NCI-H1417 (cell line): ENCODE measurements around the gene BPI.
A peak's percentile ranks its signal among the peaks of the same experiment; 100 is the strongest.
"Not testable (repeated sequence)": the region's sequence is repeated elsewhere in the genome, so short reads cannot be mapped to it uniquely, and the experiment has no call there.

Source experiments
- DNase-seq, 3 experiments: peaks; one replicate each; lab custom pipeline; 2025; lab: John Stamatoyannopoulos, UW

BPI gene

DNA sequence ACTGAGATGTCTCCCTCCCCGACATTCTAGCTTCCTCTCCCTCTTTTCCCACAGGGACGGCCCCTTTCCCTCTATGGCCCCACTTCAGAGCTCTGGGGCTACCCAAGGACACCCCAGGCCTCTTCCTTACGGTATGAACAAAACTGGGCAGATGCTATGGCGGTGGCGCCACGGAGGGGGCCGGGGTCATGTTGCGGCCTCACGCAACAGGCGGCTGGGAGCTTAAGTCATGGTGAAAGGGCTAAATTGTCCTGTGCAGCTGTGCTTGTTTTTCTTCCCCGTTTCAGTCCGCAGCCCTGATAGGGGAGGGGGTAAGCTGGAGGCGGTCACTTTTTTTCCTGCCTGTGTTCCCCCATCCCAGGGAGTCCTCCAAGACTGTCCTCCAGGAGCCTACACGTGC is 25.8 kb upstream of the BPI start:
- peak in 1 of 3 experiments; percentile 15 for DNase-seq

DNA sequence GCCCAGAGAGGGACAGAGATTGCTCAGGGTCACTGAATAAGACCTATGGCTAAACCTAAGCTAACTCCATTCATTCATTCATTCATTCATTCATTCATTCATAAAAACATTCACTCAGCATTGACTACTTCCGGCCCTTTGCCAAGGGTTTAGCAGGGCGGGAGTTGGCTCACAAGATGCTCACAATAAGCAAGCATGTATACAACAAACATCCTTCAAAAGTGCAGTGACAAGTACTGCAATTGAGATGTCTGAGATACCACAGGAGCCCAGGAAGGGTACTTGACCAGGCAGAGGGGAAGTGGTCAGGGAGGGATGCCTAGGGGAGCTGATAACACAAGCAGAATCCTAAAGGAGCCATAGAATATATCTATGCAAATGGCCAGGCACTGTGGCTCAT is 25.2 kb upstream of the BPI start:
- no peak for DNase-seq

DNA sequence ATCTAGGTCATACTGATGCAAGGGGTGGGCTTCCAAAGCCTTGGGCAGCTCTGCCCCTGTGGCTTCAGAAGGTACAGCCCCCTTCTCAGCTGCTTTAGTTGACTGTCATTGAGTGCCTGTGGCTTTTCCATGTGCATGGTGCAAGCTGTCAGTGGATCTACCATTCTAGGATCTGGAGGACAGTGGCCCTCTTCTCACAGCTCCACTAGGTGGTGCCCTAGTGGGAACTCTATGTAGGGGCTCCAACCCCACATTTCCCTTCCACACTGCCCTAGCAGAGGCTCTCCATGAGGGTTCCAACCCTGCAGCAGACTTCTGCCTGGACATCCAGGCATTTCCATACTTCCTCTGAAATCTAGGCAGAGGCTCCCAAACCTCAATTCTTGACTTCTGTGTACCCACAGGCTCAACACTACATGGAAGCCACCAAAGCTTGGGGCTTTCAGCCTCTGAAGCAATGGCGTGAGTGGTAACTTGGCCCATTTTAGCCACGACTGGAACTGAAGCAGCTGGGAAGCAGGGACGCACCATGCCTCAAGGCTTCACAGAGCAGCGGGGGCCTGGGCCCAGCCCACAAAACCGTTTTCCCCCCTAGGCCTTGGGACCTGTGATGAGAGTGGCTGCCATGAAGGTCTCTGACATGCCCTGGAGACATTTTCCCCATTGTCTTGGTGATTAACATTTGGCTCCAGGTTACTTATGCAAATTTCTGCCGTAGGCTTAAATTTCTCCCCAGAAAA is 22.6 kb upstream of the BPI start:
- not testable (repeated sequence) for DNase-seq

DNA sequence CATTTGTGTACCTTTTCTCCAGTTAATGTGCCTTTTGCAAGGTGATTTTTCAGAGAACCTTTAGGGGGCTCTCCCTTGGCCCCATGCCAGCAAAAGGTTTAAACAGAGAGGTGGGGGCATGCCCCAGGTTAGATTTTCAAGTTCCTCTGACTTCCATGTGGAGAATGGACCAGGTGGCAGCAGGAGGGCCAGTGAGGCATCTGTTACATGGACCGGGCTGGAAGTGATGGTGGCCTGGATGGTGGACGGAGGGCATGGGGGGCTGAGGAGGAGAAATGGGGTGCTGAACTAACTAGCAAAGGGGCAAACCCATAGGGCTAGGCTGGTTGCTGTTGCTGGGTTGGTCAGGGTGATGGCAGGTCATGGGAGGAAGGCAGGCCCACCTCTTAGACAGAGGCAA is 20.7 kb upstream of the BPI start:
- DNase-seq = no peak

DNA sequence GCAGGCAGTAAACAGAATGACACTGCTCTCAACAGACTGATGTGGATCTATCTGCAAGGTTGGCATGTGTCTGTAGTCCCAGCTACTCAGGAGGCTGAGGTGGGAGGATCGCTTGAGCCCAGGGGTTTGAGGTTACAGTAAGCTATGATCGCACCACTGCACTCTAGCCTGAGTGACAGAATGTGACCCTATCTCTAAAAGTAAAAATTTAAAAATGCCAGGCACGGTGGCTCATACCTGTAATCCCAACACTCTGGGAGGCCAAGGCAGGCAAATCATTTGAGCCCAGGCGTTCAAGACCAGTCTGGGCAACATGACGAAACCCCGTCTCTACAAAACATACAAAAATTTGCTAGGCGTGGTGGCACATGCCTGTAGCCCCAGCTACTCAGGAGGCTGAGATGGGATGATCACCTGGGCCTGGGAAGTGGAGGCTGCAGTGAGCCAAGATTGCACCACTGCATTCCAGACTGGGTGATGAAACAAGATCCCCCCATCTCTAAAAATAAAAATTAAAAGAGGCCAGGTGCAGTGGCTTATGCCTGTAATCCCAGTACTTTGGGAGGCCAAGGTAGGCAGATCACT is 19.8 kb upstream of the BPI start:
- not testable (repeated sequence) for DNase-seq

DNA sequence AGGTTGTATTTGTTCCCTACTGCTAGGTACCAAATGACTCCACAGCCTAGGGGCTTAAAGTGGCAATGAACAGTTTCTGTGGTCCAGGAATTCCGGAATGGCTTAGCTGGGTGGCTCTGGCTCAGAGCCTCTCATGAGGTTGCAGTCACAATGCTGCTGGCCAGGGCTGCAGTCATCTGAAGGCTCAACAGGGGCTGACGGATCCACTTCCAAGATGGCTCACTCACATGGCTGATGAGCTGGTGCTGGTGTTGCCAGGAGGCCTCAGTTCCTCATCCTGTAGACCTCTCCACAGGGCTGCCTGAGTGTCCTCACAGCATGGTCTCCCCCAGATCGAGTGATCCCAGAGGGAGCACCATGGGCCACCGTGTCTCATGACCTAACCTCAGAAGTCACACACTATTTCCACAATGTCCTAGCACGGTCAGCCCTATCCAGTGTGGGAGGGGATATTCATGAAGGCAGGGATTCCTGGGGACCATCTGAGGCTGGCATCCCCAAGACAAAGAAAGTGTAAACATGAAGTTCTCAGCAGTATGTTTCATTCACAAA is 19.0 kb upstream of the BPI start:
- DNase-seq = no peak

DNA sequence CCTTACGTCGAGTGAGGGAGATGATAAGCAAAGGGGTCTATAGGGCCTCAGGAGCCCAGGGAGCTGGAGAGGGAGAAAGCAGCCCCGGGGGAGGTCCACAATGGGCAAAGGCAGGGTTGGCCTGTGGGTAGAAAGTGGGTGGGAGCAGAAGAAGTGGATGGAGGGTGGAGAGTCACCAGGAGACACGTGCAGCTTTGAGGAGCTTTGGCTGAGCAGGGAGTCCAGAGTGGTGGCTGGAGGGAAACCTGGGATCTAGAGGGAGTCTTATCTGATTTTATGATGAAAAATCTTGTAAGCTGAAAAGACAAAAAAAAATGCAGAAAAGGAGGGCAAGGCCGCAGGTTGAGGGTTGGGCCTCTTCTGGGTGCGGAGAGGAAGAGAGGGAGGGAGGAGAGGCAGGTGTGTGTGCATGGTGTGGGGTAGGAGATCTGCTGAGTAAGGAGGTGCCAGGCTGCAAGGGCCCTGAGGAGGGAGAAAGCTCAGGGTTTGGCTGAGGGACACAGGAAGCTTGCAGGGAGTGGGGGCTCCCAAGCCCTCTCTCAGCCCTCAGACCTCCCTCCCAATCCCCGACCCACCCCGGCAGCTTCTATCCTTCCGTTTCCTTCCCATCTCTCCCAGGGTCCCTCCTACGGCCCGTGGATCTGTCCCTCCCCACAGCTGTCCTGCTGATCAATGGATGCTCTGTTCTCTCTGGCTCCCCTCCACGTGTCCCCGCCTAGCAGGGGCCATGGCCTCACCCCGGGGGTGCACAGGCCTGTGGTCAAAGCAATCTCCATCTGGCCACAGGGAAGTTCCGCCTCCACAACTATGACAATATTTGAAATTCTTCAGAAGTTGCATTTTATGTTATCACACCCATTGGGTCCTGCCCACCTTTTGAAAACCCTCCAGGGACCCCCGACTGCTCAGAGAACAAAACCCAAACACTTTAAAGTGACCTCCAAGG is 17.1 kb upstream of the BPI start:
- no peak for DNase-seq

DNA sequence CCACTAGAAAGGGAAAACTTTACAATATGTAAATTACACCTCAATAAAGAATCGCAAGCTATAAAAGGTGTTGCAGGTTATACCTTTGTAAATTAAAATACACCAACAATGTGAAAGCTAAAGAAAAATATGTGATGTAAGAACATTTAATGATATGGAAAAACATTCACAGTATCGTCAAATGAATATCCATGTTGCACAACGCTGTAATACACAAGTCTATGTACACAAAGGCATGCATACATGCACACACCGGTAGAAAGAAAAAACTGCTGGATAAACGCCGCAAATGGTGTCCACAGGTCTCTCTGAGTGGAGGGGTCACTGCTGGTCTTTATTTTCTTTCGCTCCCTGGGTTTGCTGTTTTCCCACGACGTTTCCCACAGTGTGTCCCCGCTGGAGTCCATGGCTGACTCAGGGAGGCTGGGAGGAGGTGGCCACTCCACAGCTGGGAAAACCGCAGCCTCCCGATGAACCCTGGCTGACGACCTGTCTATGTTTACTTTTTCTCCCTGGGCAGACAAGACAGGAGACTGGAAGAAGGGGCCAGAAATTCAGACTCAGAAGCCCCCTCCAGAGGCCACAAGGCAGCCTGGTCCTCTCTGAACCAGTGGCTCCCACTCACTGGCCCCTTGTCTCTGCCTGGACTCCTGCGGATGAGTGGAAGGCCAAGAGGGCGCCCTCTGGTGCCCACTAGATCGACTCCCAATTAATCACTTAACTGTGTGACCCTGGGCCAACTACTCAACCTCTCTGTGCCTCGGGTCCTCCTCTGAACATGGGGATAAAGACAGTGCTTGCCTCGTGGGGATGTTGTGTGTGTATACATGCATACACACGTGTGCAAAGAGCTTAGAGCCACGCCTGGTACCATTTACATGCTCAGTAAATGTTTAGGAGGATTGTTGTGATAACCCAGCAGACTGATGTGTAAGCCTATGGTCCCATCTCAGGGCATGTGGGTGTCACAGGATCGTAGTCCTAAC is 12.8 kb upstream of the BPI start:
- DNase-seq = peak in 2 of 3 experiments; percentile 36 to 54

DNA sequence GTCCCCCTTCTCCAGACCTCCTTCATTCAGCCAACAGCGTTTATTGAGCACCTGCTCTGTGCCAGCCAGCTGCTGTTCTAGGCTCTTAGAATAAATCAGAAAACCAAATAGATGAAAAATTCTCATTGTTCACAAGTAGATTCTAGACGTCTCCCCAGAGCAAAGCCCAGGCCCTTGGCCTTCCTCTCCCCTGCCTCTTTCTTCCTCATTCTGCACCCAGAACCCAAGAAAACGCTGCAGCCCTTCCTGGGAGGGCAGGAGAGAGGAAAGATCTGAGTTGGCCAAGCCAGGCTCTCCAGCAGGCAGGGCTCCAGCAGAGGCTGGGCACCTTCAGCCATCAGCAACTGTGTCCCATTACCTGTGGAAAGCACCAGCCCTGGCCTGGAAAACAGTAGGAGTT is 12.0 kb upstream of the BPI start:
- no peak for DNase-seq

DNA sequence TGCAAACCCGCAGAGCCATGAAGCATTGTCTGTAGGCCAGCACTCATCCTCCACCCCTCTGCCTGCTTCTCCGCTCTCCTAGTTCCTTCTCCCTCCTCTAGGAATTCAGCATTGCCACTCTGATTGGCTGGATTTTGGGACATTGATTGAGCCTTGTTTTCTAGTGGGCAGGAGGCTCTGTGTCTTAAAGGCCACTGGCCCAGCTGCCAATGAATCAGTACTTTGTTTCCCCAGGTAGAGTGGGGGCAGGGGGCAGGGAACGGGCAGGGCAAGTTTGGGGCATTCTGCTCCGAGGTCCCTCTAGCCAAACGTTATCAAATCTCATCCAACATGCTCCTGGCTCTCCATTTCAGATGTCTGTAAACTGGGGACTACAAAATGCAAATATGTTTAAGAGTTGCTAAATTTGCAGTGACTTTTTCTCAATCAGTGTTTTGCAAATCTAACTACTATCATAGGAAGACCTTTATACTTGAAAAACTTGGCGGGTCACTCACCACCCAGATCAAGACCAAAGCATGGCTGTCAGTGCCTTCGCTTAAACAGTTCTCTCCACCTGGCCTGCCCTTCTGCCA is 10.4 kb upstream of the BPI start:
- no peak for DNase-seq

DNA sequence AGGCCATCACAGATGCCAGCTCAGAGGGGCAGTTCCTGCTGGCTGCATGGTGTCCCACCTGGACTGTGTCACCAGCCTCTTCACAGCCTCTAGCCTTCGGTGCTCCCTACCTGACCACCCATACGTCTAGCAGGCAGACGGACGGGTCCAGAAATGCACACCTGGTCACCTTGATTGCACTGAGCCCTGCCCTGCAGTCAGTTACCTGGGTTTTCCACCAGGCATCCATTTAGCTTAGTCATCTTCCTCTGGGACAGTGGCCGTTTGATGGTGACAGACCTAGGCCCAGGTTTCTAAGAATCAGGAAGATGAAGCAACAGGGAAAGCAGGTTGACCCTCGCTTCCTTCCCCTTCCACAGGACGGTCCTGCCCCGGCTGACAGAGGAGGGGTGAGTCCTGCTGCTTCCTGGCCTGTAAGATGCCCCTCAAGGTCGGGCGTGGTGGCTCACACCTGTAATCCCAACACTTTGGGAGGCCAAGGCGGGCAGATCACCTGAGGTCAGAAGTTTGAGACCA is 9.8 kb upstream of the BPI start:
- no peak for DNase-seq

DNA sequence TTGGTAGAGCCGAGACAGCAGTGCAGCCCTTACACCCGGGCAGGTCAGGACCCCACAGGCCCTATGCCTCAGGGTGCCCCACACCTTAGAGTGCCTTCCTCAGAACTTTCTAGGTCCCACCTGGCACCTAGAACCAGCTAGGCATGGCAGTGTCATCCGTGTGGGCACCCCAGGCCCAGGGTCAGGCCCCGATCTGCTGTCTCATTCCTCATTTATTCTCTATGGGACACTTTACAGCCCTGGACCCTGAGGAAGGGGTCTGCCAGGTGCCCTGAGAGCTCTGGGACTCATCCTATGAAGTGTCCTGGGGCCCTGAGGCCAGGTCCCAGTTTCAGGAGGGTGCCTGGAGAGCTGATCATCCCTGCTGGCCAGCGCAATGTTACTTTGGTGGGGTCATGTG is 8.1 kb upstream of the BPI start:
- no peak for DNase-seq

DNA sequence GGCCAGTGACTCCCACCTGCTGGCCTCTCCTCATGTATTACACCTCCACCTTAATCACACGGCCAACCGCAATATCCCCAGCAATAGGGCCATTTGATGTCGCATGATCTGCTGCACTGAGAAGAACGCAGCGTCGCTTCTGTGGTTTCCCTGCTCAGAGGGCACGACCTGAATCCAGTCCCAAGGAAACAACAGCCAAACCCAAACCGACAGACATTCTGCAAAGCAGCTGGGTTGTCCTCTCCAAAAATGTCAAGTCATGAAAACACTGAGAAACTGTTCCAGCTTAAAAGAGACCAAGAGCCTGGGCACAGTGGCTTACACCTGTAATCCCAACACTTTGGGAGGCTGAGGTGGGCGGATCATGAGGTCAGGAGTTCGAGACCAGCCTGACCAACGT is 7.5 kb upstream of the BPI start:
- DNase-seq = no peak

DNA sequence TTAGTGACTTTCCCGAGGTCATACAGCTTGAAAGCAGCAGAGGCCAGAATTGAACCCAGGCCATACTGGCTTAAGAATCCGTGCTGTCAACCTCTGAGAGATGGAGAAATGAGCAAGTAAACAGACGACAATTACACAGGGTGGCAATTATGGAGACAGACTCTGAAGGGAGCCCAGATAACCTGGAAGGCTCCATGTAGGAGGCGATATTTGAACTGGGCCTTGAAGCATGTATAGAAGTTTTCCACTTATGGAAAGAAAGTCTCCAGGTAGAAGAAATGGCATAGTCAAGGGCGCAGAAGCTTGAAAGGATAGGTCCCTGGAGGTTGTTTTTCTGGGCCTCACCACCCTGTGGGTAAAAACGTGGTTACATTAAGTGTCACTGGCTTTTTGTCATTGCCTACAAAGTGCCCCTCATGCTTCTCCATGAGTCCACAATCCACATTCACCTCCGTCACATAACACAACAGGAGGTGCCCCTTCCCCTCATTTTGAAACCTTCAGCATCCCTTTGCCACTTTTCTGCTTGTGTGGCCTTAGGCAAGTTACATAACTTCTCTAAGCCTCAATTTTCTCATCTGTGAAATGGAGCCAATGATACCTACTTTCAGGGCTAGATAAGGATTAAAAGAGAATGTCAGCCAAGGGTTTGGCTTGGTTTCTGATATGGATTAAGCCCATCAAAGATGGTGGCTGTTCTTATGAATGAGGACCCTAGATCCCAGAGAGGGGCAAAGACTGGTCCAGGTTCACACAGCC is 5.9 kb upstream of the BPI start:
- no peak for DNase-seq

DNA sequence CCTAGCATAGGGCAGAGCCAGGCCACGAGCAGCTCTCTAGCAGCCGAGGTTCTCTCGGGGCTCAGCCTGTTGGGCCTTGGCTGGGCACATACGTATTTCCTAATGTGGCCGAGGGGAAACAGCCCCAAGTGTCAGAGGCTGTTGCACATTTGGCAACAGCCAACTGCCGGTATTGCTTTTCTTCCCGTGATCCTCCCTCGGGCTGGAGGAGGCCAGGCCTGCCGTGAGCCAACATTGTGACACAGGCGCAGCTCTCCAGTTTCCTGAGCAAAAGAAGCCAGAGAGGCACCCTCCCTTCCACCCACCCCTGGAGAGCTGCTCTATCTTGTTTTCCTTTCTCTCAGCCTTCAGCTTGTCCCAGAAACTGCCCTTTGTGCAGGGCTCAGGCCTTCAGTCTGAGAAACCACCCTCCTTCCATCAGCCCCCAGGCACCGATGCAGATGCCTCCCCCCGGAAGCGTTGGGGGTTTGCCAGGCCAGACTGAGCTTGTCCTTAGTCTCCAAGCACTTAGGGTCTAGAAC is 5.1 kb upstream of the BPI start:
- no peak for DNase-seq

DNA sequence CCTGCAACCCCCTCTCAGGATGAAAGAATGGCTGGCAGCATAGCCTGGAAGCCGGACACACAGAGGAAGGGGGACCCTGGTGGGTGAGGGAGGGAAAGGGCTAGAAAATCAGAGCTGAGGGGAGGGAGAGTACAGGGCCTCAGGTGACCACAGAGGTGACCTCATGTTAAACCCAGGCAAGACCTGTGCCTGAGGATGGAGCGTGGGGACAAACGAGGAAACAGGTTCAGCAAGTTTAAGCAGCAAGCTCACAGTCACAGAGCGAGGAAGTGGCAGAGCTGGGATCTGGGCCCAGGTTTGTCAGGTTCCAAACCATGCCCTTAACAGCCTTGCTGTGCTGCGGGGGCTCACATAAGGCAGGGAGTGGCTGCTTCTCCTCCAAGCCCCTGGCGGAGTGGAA is 4.0 kb upstream of the BPI start:
- no peak for DNase-seq

DNA sequence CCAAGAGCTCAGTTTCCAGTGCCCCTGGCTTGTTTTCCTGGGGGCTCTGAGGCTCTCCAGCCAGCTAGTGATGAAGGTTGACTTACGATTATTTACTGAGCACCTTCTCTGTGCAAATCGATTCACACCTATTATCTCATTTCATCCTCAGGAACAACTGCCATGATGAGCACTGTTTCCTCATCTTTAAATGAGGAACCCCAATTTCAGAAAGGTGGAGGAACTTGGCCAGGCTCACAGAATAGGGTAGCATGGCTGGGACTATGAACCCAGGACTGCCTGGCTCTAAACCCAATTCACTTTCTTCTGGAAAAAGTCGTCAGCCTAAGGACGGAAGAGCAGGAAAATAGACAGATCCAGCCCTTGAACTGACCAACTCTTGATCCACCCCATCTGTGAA is 3.5 kb upstream of the BPI start:
- no peak for DNase-seq

DNA sequence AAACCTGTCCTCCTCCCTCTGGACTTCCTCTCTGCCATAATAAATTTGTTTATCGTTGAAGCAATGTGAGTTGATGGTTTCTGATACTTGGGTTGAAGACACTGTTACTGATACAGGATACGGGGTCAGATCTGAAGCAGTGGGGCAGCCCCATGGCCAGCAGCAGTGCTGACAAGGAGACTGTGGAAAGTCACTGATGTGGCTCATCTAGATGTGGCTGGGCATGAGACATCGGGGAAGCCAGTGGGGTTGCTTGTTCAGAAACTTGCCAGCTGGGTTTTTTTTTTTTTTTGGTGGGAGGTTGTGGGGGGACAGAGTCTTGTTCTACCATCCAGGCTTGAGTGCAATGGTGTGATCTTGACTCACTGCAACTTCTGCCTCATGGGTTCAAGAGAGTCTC is 2.6 kb upstream of the BPI start:
- DNase-seq = no peak

DNA sequence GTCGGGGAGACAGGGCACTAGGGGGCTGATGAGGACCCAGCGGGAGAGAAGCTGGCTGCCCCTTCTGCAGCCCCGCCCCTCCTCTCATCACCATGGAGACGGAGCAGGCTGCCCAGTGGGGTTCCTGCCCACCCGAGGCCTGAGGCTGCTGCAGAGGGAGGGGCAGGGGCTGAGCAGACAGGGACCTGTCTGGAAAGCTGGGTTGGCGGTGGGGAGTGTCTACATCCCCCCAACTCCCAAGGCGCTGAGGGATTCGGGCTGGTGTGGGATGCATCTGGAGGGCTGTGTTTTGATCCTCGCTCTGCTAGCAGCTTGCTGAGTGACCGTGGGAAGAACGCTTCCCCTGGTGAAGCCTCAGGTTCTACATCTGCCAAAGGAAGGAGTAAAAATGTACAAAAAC is 1.2 kb upstream of the BPI start:
- peak in 2 of 3 experiments; percentile 57 to 82 for DNase-seq
